ENCODE results near the gene TMUB2. TPM values are rescaled to one million over a fixed set of nuclear protein-coding genes. Genes with fewer than 3 reads are reported as not detected.
A peak's percentile ranks its signal among the peaks of the same experiment; 100 is the strongest.

TMUB2 gene
- total and polyA plus RNA-seq, 2 of the 13 experiments (the other 11 are each of a cell fraction or from before 2014, with no cell fraction given) = 26.9 to 50.8 TPM

DNA sequence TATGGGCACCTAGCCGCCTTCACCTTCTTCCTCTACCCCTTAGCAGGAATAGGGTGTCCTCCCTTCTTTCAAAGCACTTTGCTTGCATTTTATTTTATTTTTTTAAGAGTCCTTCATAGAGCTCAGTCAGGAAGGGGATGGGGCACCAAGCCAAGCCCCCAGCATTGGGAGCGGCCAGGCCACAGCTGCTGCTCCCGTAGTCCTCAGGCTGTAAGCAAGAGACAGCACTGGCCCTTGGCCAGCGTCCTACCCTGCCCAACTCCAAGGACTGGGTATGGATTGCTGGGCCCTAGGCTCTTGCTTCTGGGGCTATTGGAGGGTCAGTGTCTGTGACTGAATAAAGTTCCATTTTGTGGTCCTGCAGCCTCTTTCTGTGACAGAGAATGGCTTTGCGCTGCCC, 4.6 kb downstream of the TMUB2 start:
- no peak overlapping the region for H2AFZ ChIP-seq (ENCODE audit: low read length)
- TF ChIP-seq FOXA1 (IDR thresholded peaks at IDR 0.05) = no peak
- no peak for TF ChIP-seq FOXA1 (CRISPR knock-in tag; IDR thresholded peaks at IDR 0.05)
- no peak for TF ChIP-seq MZF1 (CRISPR knock-in tag; IDR thresholded peaks at IDR 0.05; ENCODE audit: borderline replicate concordance)
- TF ChIP-seq IRX3 (CRISPR knock-in tag; IDR thresholded peaks at IDR 0.05; ENCODE audit: borderline replicate concordance, low read depth) = no peak
- peak; percentile 17 for TF ChIP-seq AGO1 (IDR thresholded peaks at IDR 0.05; ENCODE audit: low read depth, low read length, poor library complexity, severe bottlenecking)
- TF ChIP-seq NKX3-1 (CRISPR knock-in tag; IDR thresholded peaks at IDR 0.05) = no peak
- TF ChIP-seq RXRB (CRISPR knock-in tag; IDR thresholded peaks at IDR 0.05; ENCODE audit: borderline replicate concordance) = no peak
- peak; percentile 1; the same call in 1 of the 2 replicates for TF ChIP-seq POLR2G (IDR thresholded peaks at IDR 0.05; ENCODE audit: low read depth, low read length)
- 98% methylated on average over 5 of the region's 5 CpGs for WGBS (ENCODE audit: low lambda C conversion rate)
- no peak overlapping the region for H3K27ac ChIP-seq (ENCODE audit: extremely low read length, insufficient read depth, low read length)
- H3K4me3 ChIP-seq (replicated peaks in 1 of 3; ENCODE audit: insufficient read depth in 1 of 3, low read depth in 2 of 3, low read length in 3 of 3) = no peak overlapping the region
- no peak for DNase-seq (ENCODE audit: low spot score)
- intact Hi-C loops (cut with micrococcal nuclease; ENCODE audit: unreplicated experiment) = no loop called here
- BruUV-seq (replicated peaks) = no TSS peak
- ChIA-PET CTCF (ENCODE audit: low intra/inter-chr PET ratio, low total read pairs) (no interaction called here), POLR2A (interaction anchor here (0.8 to 1.8 kb wide), 2 partner anchors 8 to 10 kb away, joined by 4 to 10 read pairs; partner anchors contain the start of gene ATXN7L3)
- H3K9me3 ChIP-seq (ENCODE audit: low read length) = no peaks in the 10 kb centered on the region
- peaks cover 13% of the 10 kb centered on the region for H3K79me2 ChIP-seq (ENCODE audit: insufficient read depth, low read length)
- no peak overlapping the region for H3K4me2 ChIP-seq (ENCODE audit: low read depth, low read length)
- no peaks in the 10 kb centered on the region for H4K20me1 ChIP-seq (ENCODE audit: insufficient read depth, low read length)
- H3K36me3 ChIP-seq (replicated peaks in 1 of 2; ENCODE audit: control insufficient read depth in 1 of 2, insufficient read depth in 2 of 2, low read length in 2 of 2) = peaks cover 17 to 47% of the 10 kb centered on the region in 2 experiments
- H3K9ac ChIP-seq (ENCODE audit: insufficient read depth, low read depth, low read length) = no peak overlapping the region
- H3K4me1 ChIP-seq (ENCODE audit: insufficient read depth, low read length) = peaks cover 12% of the 10 kb centered on the region
- no peak for FAIRE-seq
- in situ Hi-C loops (cut with HindIII; ENCODE audit: extremely low pct_ligation_motif_present, low pct_unique_long_range_greater_than_20kb) = no loop called here
- no peak for ATAC-seq
- no peaks in the 10 kb centered on the region; a peak in 1 of 5 replicates for H3K27me3 ChIP-seq (ENCODE audit: control insufficient read depth in 1 of 2, insufficient read depth in 2 of 2, low read length in 2 of 2)

GRCh38 chr17:44191941-44192496, 5.2 kb downstream of the TMUB2 start:
- ChIA-PET POLR2A (interaction anchor here (0.6 to 1.8 kb wide), 4 partner anchors 7 to 64 kb away, joined by 3 to 10 read pairs (median 4); partner anchors contain the start of gene ATXN7L3), CTCF (ENCODE audit: low intra/inter-chr PET ratio, low total read pairs) (no interaction called here)
- peaks cover 18 to 51% of the 10 kb centered on the region in 2 experiments for H3K36me3 ChIP-seq (replicated peaks in 1 of 2; ENCODE audit: control insufficient read depth in 1 of 2, insufficient read depth in 2 of 2, low read length in 2 of 2)
- TF ChIP-seq MXI1 (IDR thresholded peaks at IDR 0.05; ENCODE audit: borderline replicate concordance, low read depth, low read length) (no peak), REPIN1 (CRISPR knock-in tag; IDR thresholded peaks at IDR 0.05; ENCODE audit: borderline replicate concordance, low read depth) (no peak), ZNF788 (CRISPR knock-in tag; IDR thresholded peaks at IDR 0.05; ENCODE audit: borderline replicate concordance) (no peak), ZNF83 (CRISPR knock-in tag; IDR thresholded peaks at IDR 0.05; ENCODE audit: borderline replicate concordance) (no peak), POLR2AphosphoS5 (IDR thresholded peaks at IDR 0.05; ENCODE audit: low read depth, low read length) (0 out of 2 replicates have a peak, but pooled peaks have one; percentile 12), ZNF761 (CRISPR knock-in tag; conservative IDR thresholded peaks at IDR 0.05) (no peak), SAFB2 (CRISPR knock-in tag; IDR thresholded peaks at IDR 0.05; ENCODE audit: borderline replicate concordance, low read depth) (0 out of 2 replicates have a peak, but pooled peaks have one; percentile 25), ZFP82 (CRISPR knock-in tag; IDR thresholded peaks at IDR 0.05; ENCODE audit: borderline replicate concordance) (no peak), ZNF136 (CRISPR knock-in tag; IDR thresholded peaks at IDR 0.05; ENCODE audit: low read depth) (no peak)
- TF ChIP-seq, protein P1, sequence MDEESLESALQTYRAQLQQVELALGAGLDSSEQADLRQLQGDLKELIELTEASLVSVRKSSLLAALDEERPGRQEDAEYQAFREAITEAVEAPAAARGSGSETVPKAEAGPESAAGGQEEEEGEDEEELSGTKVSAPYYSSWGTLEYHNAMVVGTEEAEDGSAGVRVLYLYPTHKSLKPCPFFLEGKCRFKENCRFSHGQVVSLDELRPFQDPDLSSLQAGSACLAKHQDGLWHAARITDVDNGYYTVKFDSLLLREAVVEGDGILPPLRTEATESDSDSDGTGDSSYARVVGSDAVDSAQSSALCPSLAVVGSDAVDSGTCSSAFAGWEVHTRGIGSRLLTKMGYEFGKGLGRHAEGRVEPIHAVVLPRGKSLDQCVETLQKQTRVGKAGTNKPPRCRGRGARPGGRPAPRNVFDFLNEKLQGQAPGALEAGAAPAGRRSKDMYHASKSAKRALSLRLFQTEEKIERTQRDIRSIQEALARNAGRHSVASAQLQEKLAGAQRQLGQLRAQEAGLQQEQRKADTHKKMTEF (CRISPR knock-in tag; IDR thresholded peaks at IDR 0.05) = no peak

More at GRCh38 chr17:44191941-44192496, 5.2 kb downstream of the TMUB2 start:
- Histone ChIP-seq H3K79me2 (ENCODE audit: insufficient read depth, low read length) (peaks cover 13% of the 10 kb centered on the region), H2AFZ (ENCODE audit: low read length) (no peak overlapping the region), H3K4me3 (replicated peaks in 1 of 3; ENCODE audit: insufficient read depth in 1 of 3, low read depth in 2 of 3, low read length in 3 of 3) (no peak overlapping the region), H3K4me2 (ENCODE audit: low read depth, low read length) (no peak overlapping the region), H3K27ac (ENCODE audit: extremely low read length, insufficient read depth, low read length) (no peak overlapping the region), H3K4me1 (ENCODE audit: insufficient read depth, low read length) (peaks cover 12% of the 10 kb centered on the region), H3K9me3 (ENCODE audit: low read length) (no peaks in the 10 kb centered on the region), H3K27me3 (ENCODE audit: control insufficient read depth in 1 of 2, insufficient read depth in 2 of 2, low read length in 2 of 2) (no peaks in the 10 kb centered on the region; a peak in 1 of 5 replicates), H4K20me1 (ENCODE audit: insufficient read depth, low read length) (no peaks in the 10 kb centered on the region), H3K9ac (ENCODE audit: insufficient read depth, low read depth, low read length) (no peak overlapping the region)
- intact Hi-C loops (cut with micrococcal nuclease; ENCODE audit: unreplicated experiment) = no loop called here
- BruUV-seq (replicated peaks) = no TSS peak
- ATAC-seq (peak; percentile 7; the same call in 1 of the 3 replicates), FAIRE-seq (no peak), DNase-seq (ENCODE audit: low spot score) (no peak)
- WGBS (ENCODE audit: low lambda C conversion rate) = 97% methylated on average over 7 of the region's 7 CpGs
- in situ Hi-C loops (cut with HindIII; ENCODE audit: extremely low pct_ligation_motif_present, low pct_unique_long_range_greater_than_20kb) = no loop called here

Data from HepG2 (cell line).